Activated B cell treated with CpG ODN at 0.5 μM for 24 hours (primary cell): ENCODE results near the gene SYCP3. TPM values are rescaled to one million over a fixed set of nuclear protein-coding genes. Genes with fewer than 3 reads are reported as not detected.

Source experiments
- ATAC-seq: fragments of 200-7000 bp; cut with Tn5 transposase; one replicate; pipeline ENCODE4 v1.10.0; 2021; ENCODE audit warnings: low read depth, mild to moderate bottlenecking, moderate library complexity
- CTCF ChIA-PET: fragments of 350-600 bp; sonication (Branson Sonifier 250); formaldehyde crosslinking; loops from one replicate; lab custom pipeline; 2021; ENCODE audit warnings: antibody characterized with exemption; lab: Charles Lee
- POLR2A ChIA-PET: fragments of 350-600 bp; sonication (Branson Sonifier 250); formaldehyde crosslinking; loops from one replicate; lab custom pipeline; 2021; ENCODE audit warnings: antibody characterized with exemption; lab: Charles Lee
- DNase-seq: peaks from one replicate; pipeline ENCODE4 v3.0.0; 2022
- H3K27ac Mint-ChIP-seq: one replicate; pipeline ENCODE4 v1.8.0; 2020; ENCODE audit warnings: mixed read lengths
- H3K27me3 Mint-ChIP-seq: one replicate; pipeline ENCODE4 v1.8.0; 2021; ENCODE audit warnings: mixed read lengths
- H3K36me3 Mint-ChIP-seq: one replicate; pipeline ENCODE4 v1.8.0; 2021; ENCODE audit warnings: low read depth, mixed read lengths
- H3K4me1 Mint-ChIP-seq: one replicate; pipeline ENCODE4 v1.8.0; 2021; ENCODE audit warnings: mixed read lengths
- H3K4me3 Mint-ChIP-seq: one replicate; pipeline ENCODE4 v1.8.0; 2020; ENCODE audit warnings: mild to moderate bottlenecking, mixed read lengths
- H3K9me3 Mint-ChIP-seq: one replicate; pipeline ENCODE4 v1.8.0; 2020; ENCODE audit warnings: mixed read lengths
- CTCF ChIP-seq: fragments of 200-600 bp; IDR thresholded peaks from one replicate; pipeline ENCODE4 v1.8.0; 2022; ENCODE audit warnings: antibody characterized with exemption, mild to moderate bottlenecking
- intact Hi-C: fragments of 100-400 bp; cut with micrococcal nuclease; formaldehyde crosslinking; loops from one replicate; pipeline ENCODE4 v1.15.1; 2024
- total RNA-seq: library from RNA; stranded (reverse); gene quantifications from 2 replicates; pipeline ENCODE4 v1.2.3, GENCODE V29; 2022

The SYCP3 gene
- total RNA-seq, 1 donor from 2014 or later = 0.49 TPM

GRCh38 chr12:101680647-101681046 is 58.6 kb downstream of the SYCP3 start:
- intact Hi-C loops = no loop called here
- Mint-ChIP-seq H3K4me1 (peaks cover 1% of the 10 kb centered on the region), H3K9me3 (no peaks in the 10 kb centered on the region), H3K27me3 (peaks cover 5% of the 10 kb centered on the region), H3K36me3 (no peaks in the 10 kb centered on the region), H3K27ac (no peak overlapping the region), H3K4me3 (no peak overlapping the region)
- DNase-seq = no peak
- ChIA-PET CTCF (no interaction called here), POLR2A (no interaction called here)
- ATAC-seq = no peak
- no peak for TF ChIP-seq CTCF

GRCh38 chr12:101680240-101680639 is 59.0 kb downstream of the SYCP3 start:
- TF ChIP-seq CTCF = no peak
- no peak for ATAC-seq
- Mint-ChIP-seq H3K27me3 (peaks cover 5% of the 10 kb centered on the region), H3K36me3 (no peaks in the 10 kb centered on the region), H3K4me1 (peaks cover 1% of the 10 kb centered on the region), H3K4me3 (no peak overlapping the region), H3K27ac (no peak overlapping the region), H3K9me3 (no peaks in the 10 kb centered on the region)
- intact Hi-C loops = no loop called here
- POLR2A ChIA-PET = no interaction called here
- no peak for DNase-seq
- CTCF ChIA-PET = no interaction called here

Other genes with a start within 250 kb of the SYCP3 start
- not detected in 2 replicates for gene MYBPC1, start 144.5 kb downstream of the SYCP3 start, total RNA-seq
- 36.8 and 42.7 TPM in 2 replicates for gene CHPT1, start 41.8 kb downstream of the SYCP3 start, total RNA-seq
- 41.8 and 42.8 TPM in 2 replicates for gene GNPTAB, start 91.5 kb upstream of the SYCP3 start, total RNA-seq
- 9.6 and 11.5 TPM in 2 replicates for gene DRAM1, start 138.1 kb upstream of the SYCP3 start, total RNA-seq